ENCODE results near the gene METTL25. TPM values are rescaled to one million over a fixed set of nuclear protein-coding genes. Genes with fewer than 3 reads are reported as not detected.

Gene METTL25, protein sequence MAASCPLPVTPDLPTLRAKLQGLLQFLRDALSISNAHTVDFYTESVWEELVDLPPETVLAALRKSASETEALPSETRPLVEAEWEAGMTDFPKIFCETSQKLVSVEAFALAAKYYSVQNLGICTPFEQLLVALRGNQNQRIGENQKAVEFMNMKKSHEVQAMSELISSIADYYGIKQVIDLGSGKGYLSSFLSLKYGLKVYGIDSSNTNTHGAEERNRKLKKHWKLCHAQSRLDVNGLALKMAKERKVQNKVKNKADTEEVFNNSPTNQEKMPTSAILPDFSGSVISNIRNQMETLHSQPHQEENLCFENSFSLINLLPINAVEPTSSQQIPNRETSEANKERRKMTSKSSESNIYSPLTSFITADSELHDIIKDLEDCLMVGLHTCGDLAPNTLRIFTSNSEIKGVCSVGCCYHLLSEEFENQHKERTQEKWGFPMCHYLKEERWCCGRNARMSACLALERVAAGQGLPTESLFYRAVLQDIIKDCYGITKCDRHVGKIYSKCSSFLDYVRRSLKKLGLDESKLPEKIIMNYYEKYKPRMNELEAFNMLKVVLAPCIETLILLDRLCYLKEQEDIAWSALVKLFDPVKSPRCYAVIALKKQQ
- polyA plus RNA-seq (2013, experiment 1 of 2), result 5.0 TPM
- 5.5 TPM for polyA plus RNA-seq (2013, experiment 2 of 2)

DNA sequence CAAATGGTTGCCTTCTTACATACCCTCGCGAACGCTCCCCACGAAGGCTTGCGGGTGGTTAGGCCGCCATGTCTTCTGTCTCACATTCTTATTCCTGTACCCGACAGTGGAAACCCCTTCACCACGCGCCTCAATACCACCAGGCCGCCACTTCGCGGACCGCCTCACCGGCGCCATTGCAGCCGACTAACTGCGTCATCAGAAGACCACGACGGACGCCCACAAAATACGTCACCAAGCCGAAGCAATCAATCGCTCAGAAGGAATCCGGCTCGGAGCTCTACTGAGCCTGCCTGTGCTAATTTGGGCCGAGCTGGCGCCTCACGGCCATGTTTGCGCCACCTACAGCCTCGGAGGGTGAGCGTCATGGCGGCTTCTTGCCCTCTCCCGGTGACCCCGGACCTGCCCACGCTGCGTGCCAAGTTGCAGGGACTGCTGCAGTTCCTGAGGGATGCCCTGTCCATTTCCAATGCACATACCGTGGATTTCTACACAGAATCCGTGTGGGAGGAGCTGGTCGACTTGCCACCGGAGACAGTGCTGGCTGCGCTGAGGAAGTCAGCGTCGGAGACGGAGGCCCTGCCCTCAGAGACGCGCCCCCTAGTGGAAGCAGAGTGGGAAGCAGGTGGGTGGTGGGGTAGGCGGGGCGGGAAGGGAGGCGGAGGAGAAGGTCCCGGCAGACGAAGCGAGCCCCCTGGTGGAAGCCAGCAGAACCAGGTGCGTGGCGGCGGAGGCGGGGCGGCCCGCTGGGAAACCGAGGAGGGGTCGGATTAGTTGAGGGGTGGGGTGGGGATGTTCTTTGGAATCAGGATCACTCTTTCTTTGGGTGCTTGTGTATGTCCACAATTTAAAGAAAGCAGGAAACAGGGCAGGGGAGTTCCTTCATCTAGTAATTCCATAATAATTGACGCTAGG is at the start of gene METTL25, which contains the start of gene CCDC59:
METTL25 (plus strand) TSS at position 330 of the 915 bp plus-strand sequence; CDS start at position 367, 37 bp downstream.
CCDC59 (minus strand) TSS at position 188 of the 915 bp plus-strand sequence; CDS start at position 177, 11 bp downstream.
- Histone ChIP-seq H3K9ac (ENCODE audit: low read length) (peak within 1 kb of the TSS; percentile 99), H4K8ac (ENCODE audit: low read length) (peak within 1 kb of the TSS; percentile 99), H4K91ac (ENCODE audit: low read length) (peak within 1 kb of the TSS; percentile 100), H3K14ac (ENCODE audit: low read length in 2 of 2) (peak within 1 kb of the TSS in 1 of 2 experiments; percentile 100), H3K4me1 (ENCODE audit: control insufficient read depth, insufficient read depth, low read depth, low read length) (peaks cover 2% of the 10 kb centered on the region), H3K79me1 (replicated peaks; ENCODE audit: low read length, poor library complexity, severe bottlenecking) (peaks cover 24% of the 10 kb centered on the region), H2BK5ac (ENCODE audit: low read depth, low read length, poor library complexity, severe bottlenecking) (peak within 1 kb of the TSS; percentile 100), H3K4me3 (ENCODE audit: insufficient read depth in 1 of 2, low read depth in 1 of 2, low read length in 2 of 2) (peak within 1 kb of the TSS; percentile 89 to 97), H2BK15ac (ENCODE audit: low read depth, poor library complexity, severe bottlenecking) (peak within 1 kb of the TSS; percentile 5), H3K27ac (ENCODE audit: low read length, poor library complexity, severe bottlenecking) (peak within 1 kb of the TSS; percentile 99), H2AK5ac (ENCODE audit: low read length, severe bottlenecking) (no peak within 1 kb of the TSS), H2BK120ac (ENCODE audit: low read depth, low read length) (peak within 1 kb of the TSS; percentile 82), H3K18ac (ENCODE audit: low read depth in 1 of 2, low read length in 2 of 2) (peak within 1 kb of the TSS; percentile 100), H3K9me3 (ENCODE audit: control insufficient read depth, low read length) (no peaks in the 10 kb centered on the region), H3K4ac (ENCODE audit: low read depth in 1 of 2, low read length in 2 of 2) (peak within 1 kb of the TSS; percentile 90 to 98), H3K27me3 (ENCODE audit: control insufficient read depth in 1 of 2, insufficient read depth in 1 of 2, low read length in 2 of 2) (no peaks in the 10 kb centered on the region), H3K23ac (ENCODE audit: low read length in 2 of 2) (no peak within 1 kb of the TSS), H2AFZ (ENCODE audit: low read depth, low read length) (peak within 1 kb of the TSS; percentile 98), H3K4me2 (ENCODE audit: low read length, poor library complexity, severe bottlenecking) (peak within 1 kb of the TSS; percentile 88), H2BK12ac (ENCODE audit: low read length in 2 of 2) (peak within 1 kb of the TSS in 1 of 2 experiments; percentile 83), H3K36me3 (ENCODE audit: control insufficient read depth in 1 of 2, insufficient read depth in 2 of 2, low read depth in 1 of 2, low read length in 2 of 2) (peaks cover 5 to 35% of the 10 kb centered on the region in 2 experiments)
- DNase-seq, result peak; percentile 99
- under 1% methylated on average over 61 of the region's 61 CpGs for WGBS

DNA sequence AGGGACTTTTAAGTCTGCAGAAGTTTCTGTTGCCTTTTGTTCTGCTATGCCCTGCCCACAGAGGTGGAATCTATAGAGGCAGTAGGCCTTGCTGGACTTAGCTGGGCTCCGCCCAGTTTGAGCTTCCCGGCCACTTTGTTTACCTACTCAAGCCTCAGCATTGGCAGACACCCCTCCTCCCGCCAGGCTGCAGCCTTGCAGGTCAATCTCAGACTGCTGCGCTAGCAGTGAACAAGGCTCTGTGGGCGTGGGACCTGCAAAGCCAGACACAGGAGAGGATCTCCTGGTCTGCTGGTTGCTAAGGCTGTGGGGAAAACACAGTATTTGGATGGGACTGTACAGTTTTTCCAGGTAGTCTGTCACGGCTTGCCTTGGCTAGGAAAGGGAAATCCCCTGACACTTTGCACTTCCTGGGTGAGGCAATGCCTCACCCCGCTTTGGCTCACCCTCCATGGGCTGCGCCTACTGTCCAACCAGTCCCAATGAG is 43.9 kb upstream of the METTL25 start:
- H2AK5ac ChIP-seq (ENCODE audit: low read length, severe bottlenecking), result no peak overlapping the region
- H3K14ac ChIP-seq (ENCODE audit: low read length in 2 of 2), result no peak overlapping the region
- H3K4me3 ChIP-seq (ENCODE audit: insufficient read depth in 1 of 2, low read depth in 1 of 2, low read length in 2 of 2), result no peak overlapping the region
- H4K91ac ChIP-seq (ENCODE audit: low read length), result no peak overlapping the region
- H3K36me3 ChIP-seq (ENCODE audit: control insufficient read depth in 1 of 2, insufficient read depth in 2 of 2, low read depth in 1 of 2, low read length in 2 of 2), result no peaks in the 10 kb centered on the region
- H3K4ac ChIP-seq (ENCODE audit: low read depth in 1 of 2, low read length in 2 of 2), result no peak overlapping the region
- H2BK12ac ChIP-seq (ENCODE audit: low read length in 2 of 2), result no peak overlapping the region
- H2BK120ac ChIP-seq (ENCODE audit: low read depth, low read length), result no peak overlapping the region
- 32% methylated on average over 8 of the region's 8 CpGs for WGBS
- H3K9ac ChIP-seq (ENCODE audit: low read length), result no peak overlapping the region
- no peaks in the 10 kb centered on the region for H3K27me3 ChIP-seq (ENCODE audit: control insufficient read depth in 1 of 2, insufficient read depth in 1 of 2, low read length in 2 of 2)
- H3K27ac ChIP-seq (ENCODE audit: low read length, poor library complexity, severe bottlenecking), result no peak overlapping the region
- H3K9me3 ChIP-seq (ENCODE audit: control insufficient read depth, low read length), result no peaks in the 10 kb centered on the region
- H4K8ac ChIP-seq (ENCODE audit: low read length), result no peak overlapping the region
- no peak overlapping the region for H3K4me2 ChIP-seq (ENCODE audit: low read length, poor library complexity, severe bottlenecking)
- no peak overlapping the region for H2BK15ac ChIP-seq (ENCODE audit: low read depth, poor library complexity, severe bottlenecking)
- DNase-seq, result no peak
- H2AFZ ChIP-seq (ENCODE audit: low read depth, low read length), result no peak overlapping the region
- no peaks in the 10 kb centered on the region for H3K79me1 ChIP-seq (replicated peaks; ENCODE audit: low read length, poor library complexity, severe bottlenecking)
- no peaks in the 10 kb centered on the region for H3K4me1 ChIP-seq (ENCODE audit: control insufficient read depth, insufficient read depth, low read depth, low read length)
- H3K18ac ChIP-seq (ENCODE audit: low read depth in 1 of 2, low read length in 2 of 2), result no peak overlapping the region
- no peak overlapping the region for H3K23ac ChIP-seq (ENCODE audit: low read length in 2 of 2)
- H2BK5ac ChIP-seq (ENCODE audit: low read depth, low read length, poor library complexity, severe bottlenecking), result no peak overlapping the region

DNA sequence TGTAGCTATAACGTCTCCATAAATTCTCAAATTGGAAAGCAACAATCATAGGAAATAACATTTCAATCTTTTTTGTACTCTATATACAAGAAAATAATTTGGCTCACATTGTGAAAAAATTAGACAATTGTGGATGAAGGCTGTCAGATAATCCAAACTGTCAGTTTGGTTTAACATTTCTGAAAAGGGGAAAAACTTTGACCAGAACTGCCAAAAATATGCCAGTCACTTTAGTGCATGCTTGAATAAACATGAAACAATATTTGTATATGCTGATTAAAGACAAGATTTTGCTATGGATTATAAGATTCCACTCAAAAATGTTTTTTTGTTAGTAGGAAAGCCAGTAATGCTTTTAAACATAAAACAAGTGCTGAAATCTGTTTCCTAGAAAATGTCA is 39.1 kb upstream of the METTL25 start:
- Histone ChIP-seq H3K18ac (ENCODE audit: low read depth in 1 of 2, low read length in 2 of 2) (no peak overlapping the region), H3K4me3 (ENCODE audit: insufficient read depth in 1 of 2, low read depth in 1 of 2, low read length in 2 of 2) (no peak overlapping the region), H2AFZ (ENCODE audit: low read depth, low read length) (no peak overlapping the region), H3K27ac (ENCODE audit: low read length, poor library complexity, severe bottlenecking) (no peak overlapping the region), H2BK120ac (ENCODE audit: low read depth, low read length) (no peak overlapping the region), H4K91ac (ENCODE audit: low read length) (no peak overlapping the region), H3K79me1 (replicated peaks; ENCODE audit: low read length, poor library complexity, severe bottlenecking) (no peaks in the 10 kb centered on the region), H4K8ac (ENCODE audit: low read length) (no peak overlapping the region), H3K9ac (ENCODE audit: low read length) (no peak overlapping the region), H3K4me1 (ENCODE audit: control insufficient read depth, insufficient read depth, low read depth, low read length) (no peaks in the 10 kb centered on the region), H3K36me3 (ENCODE audit: control insufficient read depth in 1 of 2, insufficient read depth in 2 of 2, low read depth in 1 of 2, low read length in 2 of 2) (no peaks in the 10 kb centered on the region), H3K4ac (ENCODE audit: low read depth in 1 of 2, low read length in 2 of 2) (no peak overlapping the region), H3K14ac (ENCODE audit: low read length in 2 of 2) (no peak overlapping the region), H3K9me3 (ENCODE audit: control insufficient read depth, low read length) (no peaks in the 10 kb centered on the region), H2AK5ac (ENCODE audit: low read length, severe bottlenecking) (no peak overlapping the region), H2BK12ac (ENCODE audit: low read length in 2 of 2) (no peak overlapping the region), H3K27me3 (ENCODE audit: control insufficient read depth in 1 of 2, insufficient read depth in 1 of 2, low read length in 2 of 2) (no peaks in the 10 kb centered on the region), H2BK15ac (ENCODE audit: low read depth, poor library complexity, severe bottlenecking) (no peak overlapping the region), H3K4me2 (ENCODE audit: low read length, poor library complexity, severe bottlenecking) (no peak overlapping the region), H2BK5ac (ENCODE audit: low read depth, low read length, poor library complexity, severe bottlenecking) (no peak overlapping the region), H3K23ac (ENCODE audit: low read length in 2 of 2) (no peak overlapping the region)
- no CpG with 5 or more reads among the region's 1 CpG for WGBS
- DNase-seq, result no peak
